ENCODE data around the gene GAPDH. TPM values are rescaled to one million over a fixed set of nuclear protein-coding genes. Genes with fewer than 3 reads are reported as not detected.
A peak's percentile ranks its signal among the peaks of the same experiment; 100 is the strongest.

GAPDH gene
- total and polyA plus RNA-seq, 10 of the 15 experiments (the other 5 are each of a cell fraction or from before 2014, with no cell fraction given): 5,606 to 14,240 (median 9,400) TPM

DNA sequence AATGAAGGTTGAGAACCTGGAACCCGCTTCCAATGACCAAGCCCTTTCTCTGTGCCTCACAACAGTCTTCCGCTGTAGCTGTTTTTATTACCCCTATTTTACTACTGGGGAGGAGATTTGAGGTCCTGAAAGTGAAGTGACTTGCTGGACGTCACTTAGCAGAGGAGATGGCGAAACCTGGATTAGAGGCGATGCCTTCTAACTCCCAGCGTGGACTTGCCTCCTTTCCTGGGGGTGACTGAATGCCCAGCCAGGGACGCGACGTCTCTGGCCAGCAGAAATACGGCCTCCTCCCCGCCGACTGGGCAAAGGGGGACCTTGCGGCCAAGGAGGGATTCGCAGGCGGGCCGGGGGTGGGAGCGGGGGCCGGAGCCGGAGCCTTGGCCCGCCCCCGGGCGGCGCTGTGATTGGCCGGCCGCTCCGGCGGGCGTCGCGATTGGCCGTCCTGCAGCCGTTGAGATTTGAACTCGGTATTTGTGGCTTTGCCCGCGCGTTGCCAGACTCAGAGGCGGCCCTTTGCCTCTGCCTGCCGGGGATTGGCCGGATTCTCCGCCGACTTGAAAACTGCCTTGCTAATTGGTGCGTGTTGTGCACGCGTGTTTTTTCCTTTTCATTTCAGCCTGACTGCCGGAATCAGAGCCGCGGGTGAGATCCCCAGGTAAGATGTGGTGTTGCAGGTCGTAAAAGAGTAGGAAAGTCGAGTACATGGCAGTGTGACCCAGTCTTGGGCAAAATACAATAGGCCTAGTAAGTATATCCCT, 40.6 kb upstream of the GAPDH start, which contains the start of gene NCAPD2 (continued):
- TF ChIP-seq, protein P1, sequence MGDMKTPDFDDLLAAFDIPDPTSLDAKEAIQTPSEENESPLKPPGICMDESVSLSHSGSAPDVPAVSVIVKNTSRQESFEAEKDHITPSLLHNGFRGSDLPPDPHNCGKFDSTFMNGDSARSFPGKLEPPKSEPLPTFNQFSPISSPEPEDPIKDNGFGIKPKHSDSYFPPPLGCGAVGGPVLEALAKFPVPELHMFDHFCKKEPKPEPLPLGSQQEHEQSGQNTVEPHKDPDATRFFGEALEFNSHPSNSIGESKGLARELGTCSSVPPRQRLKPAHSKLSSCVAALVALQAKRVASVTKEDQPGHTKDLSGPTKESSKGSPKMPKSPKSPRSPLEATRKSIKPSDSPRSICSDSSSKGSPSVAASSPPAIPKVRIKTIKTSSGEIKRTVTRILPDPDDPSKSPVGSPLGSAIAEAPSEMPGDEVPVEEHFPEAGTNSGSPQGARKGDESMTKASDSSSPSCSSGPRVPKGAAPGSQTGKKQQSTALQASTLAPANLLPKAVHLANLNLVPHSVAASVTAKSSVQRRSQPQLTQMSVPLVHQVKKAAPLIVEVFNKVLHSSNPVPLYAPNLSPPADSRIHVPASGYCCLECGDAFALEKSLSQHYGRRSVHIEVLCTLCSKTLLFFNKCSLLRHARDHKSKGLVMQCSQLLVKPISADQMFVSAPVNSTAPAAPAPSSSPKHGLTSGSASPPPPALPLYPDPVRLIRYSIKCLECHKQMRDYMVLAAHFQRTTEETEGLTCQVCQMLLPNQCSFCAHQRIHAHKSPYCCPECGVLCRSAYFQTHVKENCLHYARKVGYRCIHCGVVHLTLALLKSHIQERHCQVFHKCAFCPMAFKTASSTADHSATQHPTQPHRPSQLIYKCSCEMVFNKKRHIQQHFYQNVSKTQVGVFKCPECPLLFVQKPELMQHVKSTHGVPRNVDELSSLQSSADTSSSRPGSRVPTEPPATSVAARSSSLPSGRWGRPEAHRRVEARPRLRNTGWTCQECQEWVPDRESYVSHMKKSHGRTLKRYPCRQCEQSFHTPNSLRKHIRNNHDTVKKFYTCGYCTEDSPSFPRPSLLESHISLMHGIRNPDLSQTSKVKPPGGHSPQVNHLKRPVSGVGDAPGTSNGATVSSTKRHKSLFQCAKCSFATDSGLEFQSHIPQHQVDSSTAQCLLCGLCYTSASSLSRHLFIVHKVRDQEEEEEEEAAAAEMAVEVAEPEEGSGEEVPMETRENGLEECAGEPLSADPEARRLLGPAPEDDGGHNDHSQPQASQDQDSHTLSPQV (IDR thresholded peaks at IDR 0.05): no peak
- no peak; the same call in none of the 2 replicates for TF ChIP-seq CREB1 (IDR thresholded peaks at IDR 0.05; ENCODE audit: low read depth)
- TF ChIP-seq CBX5 (IDR thresholded peaks at IDR 0.05; ENCODE audit: low read depth): no peak
- TF ChIP-seq EZH2 (IDR thresholded peaks at IDR 0.05; ENCODE audit: borderline replicate concordance, control insufficient read depth, low read depth, low read length): no peak
- peak; percentile 84; the same call in 1 of the 2 replicates for TF ChIP-seq SMARCA5 (IDR thresholded peaks at IDR 0.05)
- peak; percentile 94 for TF ChIP-seq NFYB (IDR thresholded peaks at IDR 0.05; ENCODE audit: insufficient read depth, low read depth, low read length)
- peak; percentile 37; the same call in 1 of the 2 replicates for TF ChIP-seq NBN (IDR thresholded peaks at IDR 0.05)
- TF ChIP-seq, protein P2, sequence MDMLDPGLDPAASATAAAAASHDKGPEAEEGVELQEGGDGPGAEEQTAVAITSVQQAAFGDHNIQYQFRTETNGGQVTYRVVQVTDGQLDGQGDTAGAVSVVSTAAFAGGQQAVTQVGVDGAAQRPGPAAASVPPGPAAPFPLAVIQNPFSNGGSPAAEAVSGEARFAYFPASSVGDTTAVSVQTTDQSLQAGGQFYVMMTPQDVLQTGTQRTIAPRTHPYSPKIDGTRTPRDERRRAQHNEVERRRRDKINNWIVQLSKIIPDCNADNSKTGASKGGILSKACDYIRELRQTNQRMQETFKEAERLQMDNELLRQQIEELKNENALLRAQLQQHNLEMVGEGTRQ (IDR thresholded peaks at IDR 0.05; ENCODE audit: borderline replicate concordance, low read depth, low read length): no peak
- TF ChIP-seq ATF7 (IDR thresholded peaks at IDR 0.05; ENCODE audit: low read depth): no peak; the same call in none of the 2 replicates
- TF ChIP-seq MTA2 (IDR thresholded peaks at IDR 0.05; ENCODE audit: low read depth): no peak
- TF ChIP-seq SUZ12 (IDR thresholded peaks at IDR 0.05; ENCODE audit: unreplicated experiment): no peak
- TF ChIP-seq POU2F2 (IDR thresholded peaks at IDR 0.05; ENCODE audit: borderline replicate concordance, low read depth, low read length): peak; percentile 29; the same call in 2 of the 3 replicates
- TF ChIP-seq, protein P3, sequence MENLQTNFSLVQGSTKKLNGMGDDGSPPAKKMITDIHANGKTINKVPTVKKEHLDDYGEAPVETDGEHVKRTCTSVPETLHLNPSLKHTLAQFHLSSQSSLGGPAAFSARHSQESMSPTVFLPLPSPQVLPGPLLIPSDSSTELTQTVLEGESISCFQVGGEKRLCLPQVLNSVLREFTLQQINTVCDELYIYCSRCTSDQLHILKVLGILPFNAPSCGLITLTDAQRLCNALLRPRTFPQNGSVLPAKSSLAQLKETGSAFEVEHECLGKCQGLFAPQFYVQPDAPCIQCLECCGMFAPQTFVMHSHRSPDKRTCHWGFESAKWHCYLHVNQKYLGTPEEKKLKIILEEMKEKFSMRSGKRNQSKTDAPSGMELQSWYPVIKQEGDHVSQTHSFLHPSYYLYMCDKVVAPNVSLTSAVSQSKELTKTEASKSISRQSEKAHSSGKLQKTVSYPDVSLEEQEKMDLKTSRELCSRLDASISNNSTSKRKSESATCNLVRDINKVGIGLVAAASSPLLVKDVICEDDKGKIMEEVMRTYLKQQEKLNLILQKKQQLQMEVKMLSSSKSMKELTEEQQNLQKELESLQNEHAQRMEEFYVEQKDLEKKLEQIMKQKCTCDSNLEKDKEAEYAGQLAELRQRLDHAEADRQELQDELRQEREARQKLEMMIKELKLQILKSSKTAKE (IDR thresholded peaks at IDR 0.05; ENCODE audit: low read depth, poor library complexity, severe bottlenecking): peak; percentile 65
- TF ChIP-seq, protein P4, sequence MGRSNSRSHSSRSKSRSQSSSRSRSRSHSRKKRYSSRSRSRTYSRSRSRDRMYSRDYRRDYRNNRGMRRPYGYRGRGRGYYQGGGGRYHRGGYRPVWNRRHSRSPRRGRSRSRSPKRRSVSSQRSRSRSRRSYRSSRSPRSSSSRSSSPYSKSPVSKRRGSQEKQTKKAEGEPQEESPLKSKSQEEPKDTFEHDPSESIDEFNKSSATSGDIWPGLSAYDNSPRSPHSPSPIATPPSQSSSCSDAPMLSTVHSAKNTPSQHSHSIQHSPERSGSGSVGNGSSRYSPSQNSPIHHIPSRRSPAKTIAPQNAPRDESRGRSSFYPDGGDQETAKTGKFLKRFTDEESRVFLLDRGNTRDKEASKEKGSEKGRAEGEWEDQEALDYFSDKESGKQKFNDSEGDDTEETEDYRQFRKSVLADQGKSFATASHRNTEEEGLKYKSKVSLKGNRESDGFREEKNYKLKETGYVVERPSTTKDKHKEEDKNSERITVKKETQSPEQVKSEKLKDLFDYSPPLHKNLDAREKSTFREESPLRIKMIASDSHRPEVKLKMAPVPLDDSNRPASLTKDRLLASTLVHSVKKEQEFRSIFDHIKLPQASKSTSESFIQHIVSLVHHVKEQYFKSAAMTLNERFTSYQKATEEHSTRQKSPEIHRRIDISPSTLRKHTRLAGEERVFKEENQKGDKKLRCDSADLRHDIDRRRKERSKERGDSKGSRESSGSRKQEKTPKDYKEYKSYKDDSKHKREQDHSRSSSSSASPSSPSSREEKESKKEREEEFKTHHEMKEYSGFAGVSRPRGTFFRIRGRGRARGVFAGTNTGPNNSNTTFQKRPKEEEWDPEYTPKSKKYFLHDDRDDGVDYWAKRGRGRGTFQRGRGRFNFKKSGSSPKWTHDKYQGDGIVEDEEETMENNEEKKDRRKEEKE (IDR thresholded peaks at IDR 0.05): no peak
- TF ChIP-seq CHD1 (IDR thresholded peaks at IDR 0.05; ENCODE audit: low read depth, low read length): no peak; the same call in 1 of the 2 replicates
- no peak for TF ChIP-seq RAD51 (IDR thresholded peaks at IDR 0.05)
- TF ChIP-seq EED (IDR thresholded peaks at IDR 0.05; ENCODE audit: low read depth): no peak
- 0 out of 2 replicates have a peak, but pooled peaks have one; percentile 34 for TF ChIP-seq NFYA (IDR thresholded peaks at IDR 0.05; ENCODE audit: borderline replicate concordance, low read depth, low read length)
- TF ChIP-seq CREM (IDR thresholded peaks at IDR 0.05; ENCODE audit: low read depth): no peak; the same call in none of the 2 replicates
